GM13977 (cell line): ENCODE data around the gene UNC13B.

Experiments used
- DNase-seq: peaks from one replicate; pipeline ENCODE4 v3.0.0; 2012; ENCODE audit warnings: low spot score
- CTCF ChIP-seq: IDR thresholded peaks from 2 replicates; pipeline ENCODE4 v1.5.1; 2012; ENCODE audit warnings: mild to moderate bottlenecking, control low read depth; ENCODE audit not compliant: insufficient read depth; ENCODE audit errors: extremely low read depth, missing control alignments
- in situ Hi-C: fragments of 300-500 bp; cut with MboI; formaldehyde crosslinking; loops from one replicate; pipeline ENCODE4 v1.12.0; 2022; ENCODE audit warnings: low sequenced_read_pairs, low pct_unique_long_range_greater_than_20kb, mixed read lengths, inconsistent platforms; ENCODE audit not compliant: unreplicated experiment

The UNC13B gene

GRCh38 chr9:35287987-35288632 is 126.3 kb downstream of the UNC13B start:
- no peak for TF ChIP-seq CTCF
- in situ Hi-C loops, result no loop called here
- no peak for DNase-seq

DNA sequence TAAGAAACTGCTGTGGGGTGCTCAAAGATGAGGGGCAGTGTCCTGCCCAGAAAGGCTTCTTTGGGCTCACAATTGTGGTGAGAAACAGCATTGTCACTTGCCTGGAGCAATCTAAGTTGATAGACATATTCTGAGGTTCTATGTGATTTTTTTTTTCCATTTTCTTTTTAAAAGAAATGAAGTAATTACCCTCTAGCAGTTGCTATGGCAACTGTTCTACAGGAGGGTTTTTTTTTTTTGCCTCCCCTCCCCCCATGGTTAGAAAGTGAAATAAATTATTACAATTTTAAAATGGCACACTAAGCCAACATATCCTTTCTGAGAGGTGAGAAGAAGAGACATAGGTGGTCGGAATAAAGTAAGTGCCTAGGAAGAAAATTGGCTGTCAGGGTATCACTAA is 127.0 kb downstream of the UNC13B start:
- in situ Hi-C loops, result no loop called here
- DNase-seq, result no peak
- TF ChIP-seq CTCF, result no peak

DNA sequence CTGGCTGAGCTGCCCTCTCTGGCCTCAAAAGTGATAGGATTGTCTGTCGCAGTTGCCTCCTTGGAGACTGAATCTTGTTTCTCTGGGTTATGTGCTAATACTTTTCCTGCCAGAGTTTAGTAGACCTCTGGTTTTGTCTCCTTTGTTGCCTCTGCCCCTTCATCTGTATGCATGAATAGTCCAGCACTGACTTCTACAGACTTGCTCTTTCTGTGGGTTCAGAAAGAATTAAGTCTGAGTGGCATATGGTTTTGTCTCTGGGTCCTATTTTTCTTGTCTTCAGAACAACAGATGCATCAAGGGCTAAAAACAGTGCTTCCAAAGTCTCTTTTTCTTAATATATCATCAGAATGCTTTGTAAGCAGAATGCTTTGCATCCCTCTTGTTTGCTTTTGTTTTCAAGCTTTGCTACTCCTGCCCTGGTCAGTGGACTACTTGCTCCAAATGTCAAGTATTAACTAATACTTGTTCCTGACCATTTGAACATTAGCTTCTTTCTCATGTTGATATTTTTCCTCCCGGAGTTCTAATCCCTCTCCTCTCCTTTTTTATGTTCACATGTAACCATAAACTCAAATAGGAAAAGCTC is 131.7 kb downstream of the UNC13B start:
- in situ Hi-C loops, result no loop called here
- TF ChIP-seq CTCF, result no peak
- no peak for DNase-seq

DNA sequence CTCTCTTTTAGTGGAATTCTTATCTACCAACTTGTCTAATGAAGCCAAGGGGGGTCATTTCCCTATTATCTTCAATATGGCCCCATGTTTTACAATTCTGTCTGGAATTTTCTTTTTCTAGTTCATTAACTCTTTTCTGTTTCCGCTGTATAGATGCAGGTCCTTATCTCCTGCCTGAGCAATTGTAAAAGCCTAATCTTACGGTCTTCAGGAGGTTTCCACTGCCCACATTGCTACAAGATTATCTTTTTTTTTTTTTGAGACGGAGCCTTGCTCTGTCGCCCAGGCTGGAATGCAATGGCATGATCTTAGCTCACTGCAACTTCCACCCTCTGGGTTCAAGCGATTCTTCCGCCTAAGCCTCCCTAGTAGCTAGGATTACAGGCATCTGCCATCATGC is 132.3 kb downstream of the UNC13B start:
- in situ Hi-C loops, result no loop called here
- DNase-seq, result no peak
- TF ChIP-seq CTCF, result no peak

DNA sequence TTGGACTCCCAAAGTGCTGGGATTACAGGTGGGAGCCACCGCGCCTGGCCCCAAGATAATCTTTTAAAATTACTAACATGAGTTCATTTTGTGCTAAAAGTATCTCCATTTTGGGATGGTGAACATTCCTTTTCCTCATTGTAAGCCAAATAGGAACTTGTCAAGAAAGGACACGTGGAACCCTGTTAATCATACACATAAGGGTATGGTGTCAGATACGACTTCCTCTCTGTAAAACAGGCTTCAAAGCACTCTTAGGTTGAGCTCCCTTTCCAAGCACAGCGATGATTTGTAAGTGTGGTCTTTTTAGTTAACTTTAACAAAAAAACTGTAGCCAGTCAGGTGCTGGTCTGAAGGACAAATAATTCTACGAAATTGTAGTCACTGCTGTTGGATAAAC is 132.7 kb downstream of the UNC13B start:
- TF ChIP-seq CTCF, result no peak
- no peak for DNase-seq
- in situ Hi-C loops, result no loop called here

DNA sequence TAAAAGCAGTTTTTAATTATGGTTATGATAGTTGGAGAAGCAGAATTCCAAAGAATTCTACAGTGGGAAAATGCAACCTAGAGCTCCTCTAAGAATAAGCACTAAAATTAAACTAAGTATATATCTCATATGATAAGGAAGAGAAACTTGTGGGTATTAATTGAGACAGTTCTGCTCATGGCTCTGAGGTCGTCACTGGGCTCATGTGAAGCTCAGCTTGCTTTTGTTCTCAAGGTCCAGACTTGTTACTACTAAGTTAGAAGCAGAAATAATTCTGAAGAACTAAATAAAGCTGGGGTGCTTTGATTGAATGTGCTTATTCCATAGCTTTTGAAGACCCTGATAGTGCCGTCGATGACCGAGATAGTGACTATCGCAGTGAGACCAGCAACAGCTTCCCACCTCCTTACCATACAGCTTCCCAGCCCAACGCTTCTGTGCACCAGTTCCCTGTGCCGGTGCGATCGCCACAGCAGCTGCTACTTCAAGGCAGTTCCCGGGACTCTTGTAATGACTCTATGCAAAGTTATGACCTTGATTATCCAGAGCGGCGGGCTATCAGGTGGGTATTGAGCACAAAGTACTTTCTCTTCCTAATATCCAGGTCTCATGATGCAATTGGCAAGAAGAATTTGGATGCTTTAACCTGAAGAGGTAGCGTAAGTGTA is 133.7 kb downstream of the UNC13B start:
- DNase-seq, result no peak
- in situ Hi-C loops, result no loop called here
- TF ChIP-seq CTCF, result no peak
